SK-N-SH treated with all-trans-retinoic acid at 6 μM for 48 hours (cell line): Measurements from ENCODE around the gene FSD2.
"Not testable (repeated sequence)": the region's sequence is repeated elsewhere in the genome, so short reads cannot be mapped to it uniquely, and the experiment has no call there.

Experiments
- ATAC-seq: fragments of 200-7000 bp; cut with Tn5 transposase; 3 replicates; pipeline ENCODE4 v1.9.1; 2020; ENCODE audit warnings: mild to moderate bottlenecking, moderate library complexity
- BACH2 ChIP-seq: fragments of 250-450 bp; sonication (Bioruptor Pico); IDR thresholded peaks from 2 replicates; pipeline ENCODE4 v1.9.0; 2021; ENCODE audit warnings: mild to moderate bottlenecking, borderline replicate concordance
- CSRNP3 ChIP-seq: fragments of 250-450 bp; sonication (Bioruptor Pico); IDR thresholded peaks from 2 replicates; pipeline ENCODE4 v1.5.1; 2021; ENCODE audit warnings: mild to moderate bottlenecking, moderate library complexity
- ESRRG ChIP-seq: fragments of 250-450 bp; sonication (Bioruptor Pico); IDR thresholded peaks from 2 replicates; pipeline ENCODE4 v1.6.1; 2021; ENCODE audit warnings: mild to moderate bottlenecking
- GLIS3 ChIP-seq: fragments of 250-450 bp; sonication (Bioruptor Pico); IDR thresholded peaks from 2 replicates; pipeline ENCODE4 v1.5.0; 2020; ENCODE audit warnings: mild to moderate bottlenecking, moderate library complexity
- OSR1 ChIP-seq: fragments of 250-450 bp; sonication (Bioruptor Pico); IDR thresholded peaks from 2 replicates; pipeline ENCODE4 v1.8.0; 2022; ENCODE audit warnings: moderate library complexity, mild to moderate bottlenecking, inconsistent platforms
- PATZ1 ChIP-seq: fragments of 250-450 bp; sonication (Bioruptor Pico); IDR thresholded peaks from 2 replicates; pipeline ENCODE4 v1.8.0; 2020; ENCODE audit warnings: mild to moderate bottlenecking, moderate library complexity, borderline replicate concordance
- POU6F1 ChIP-seq: fragments of 250-450 bp; sonication (Bioruptor Pico); IDR thresholded peaks from 2 replicates; pipeline ENCODE4 v1.8.0; 2021; ENCODE audit warnings: low read depth, mild to moderate bottlenecking, moderate library complexity, borderline replicate concordance
- PPARA ChIP-seq: fragments of 250-450 bp; sonication (Bioruptor Pico); IDR thresholded peaks from 2 replicates; pipeline ENCODE4 v1.5.0; 2020; ENCODE audit warnings: mild to moderate bottlenecking, borderline replicate concordance
- RARB ChIP-seq: fragments of 250-450 bp; sonication (Bioruptor Pico); IDR thresholded peaks from 2 replicates; pipeline ENCODE4 v1.8.0; 2021; ENCODE audit warnings: mild to moderate bottlenecking, moderate library complexity
- SNAI2 ChIP-seq: fragments of 250-450 bp; sonication (Bioruptor Pico); IDR thresholded peaks from 2 replicates; pipeline ENCODE4 v1.5.0; 2020; ENCODE audit warnings: mild to moderate bottlenecking, moderate library complexity
- TCF4 ChIP-seq: fragments of 250-450 bp; sonication (Bioruptor Pico); IDR thresholded peaks from 2 replicates; pipeline ENCODE4 v1.8.0; 2021; ENCODE audit warnings: mild to moderate bottlenecking, moderate library complexity, borderline replicate concordance
- TSHZ2 ChIP-seq: fragments of 250-450 bp; sonication (Bioruptor Pico); IDR thresholded peaks from 2 replicates; pipeline ENCODE4 v1.5.0; 2020; ENCODE audit warnings: mild to moderate bottlenecking, moderate library complexity
- ZC3H10 ChIP-seq: fragments of 250-450 bp; sonication (Bioruptor Pico); IDR thresholded peaks from 2 replicates; pipeline ENCODE4 v1.5.1; 2021; ENCODE audit warnings: mild to moderate bottlenecking, moderate library complexity
- ZFP3 ChIP-seq: fragments of 250-450 bp; sonication (Bioruptor Pico); IDR thresholded peaks from 2 replicates; pipeline ENCODE4 v1.5.0; 2020; ENCODE audit warnings: mild to moderate bottlenecking, moderate library complexity
- ZFP30 ChIP-seq: fragments of 450-650 bp; formaldehyde crosslinking; IDR thresholded peaks from 2 replicates; pipeline ENCODE4 v1.5.0; 2022; ENCODE audit warnings: mild to moderate bottlenecking, moderate library complexity
- ZNF565 ChIP-seq: fragments of 450-650 bp; formaldehyde crosslinking; conservative IDR thresholded peaks from 2 replicates; pipeline ENCODE4 v1.5.0; 2020; ENCODE audit warnings: low read depth, mild to moderate bottlenecking, moderate library complexity
- ZNF70 ChIP-seq: fragments of 450-650 bp; formaldehyde crosslinking; IDR thresholded peaks from 2 replicates; pipeline ENCODE4 v1.5.0; 2020; ENCODE audit warnings: mild to moderate bottlenecking, moderate library complexity
- ZNF8 ChIP-seq: fragments of 450-650 bp; formaldehyde crosslinking; IDR thresholded peaks from 2 replicates; pipeline ENCODE4 v1.5.0; 2020; ENCODE audit warnings: mild to moderate bottlenecking, moderate library complexity

Gene FSD2

GRCh38 chr15:82767163-82767829, 38.6 kb downstream of the FSD2 start:
- ATAC-seq = no peak
- TF ChIP-seq ZNF8 (CRISPR knock-in tag) (no peak), TCF4 (no peak)

- not testable (repeated sequence) for ATAC-seq
Measured at GRCh38 chr15:82766201-82766600, 39.7 kb downstream of the FSD2 start.

- TF ChIP-seq ZNF8 (CRISPR knock-in tag) (no peak), TSHZ2 (CRISPR knock-in tag) (no peak)
- no peak for ATAC-seq
Measured at GRCh38 chr15:82764740-82765139, 41.1 kb downstream of the FSD2 start.

- TF ChIP-seq ZC3H10 (no peak), PPARA (CRISPR knock-in tag) (no peak), BACH2 (CRISPR knock-in tag) (no peak), OSR1 (CRISPR knock-in tag) (no peak), ZFP3 (CRISPR knock-in tag) (no peak), GLIS3 (CRISPR knock-in tag) (no peak), TSHZ2 (CRISPR knock-in tag) (no peak), PATZ1 (CRISPR knock-in tag) (no peak), RARB (CRISPR knock-in tag) (no peak), TCF4 (no peak), SNAI2 (CRISPR knock-in tag) (no peak), ZNF565 (CRISPR knock-in tag) (no peak), ESRRG (no peak), ZFP30 (CRISPR knock-in tag) (no peak)
- ATAC-seq = no peak
Measured at GRCh38 chr15:82764117-82764490, 41.8 kb downstream of the FSD2 start.

GRCh38 chr15:82763361-82764116, 42.3 kb downstream of the FSD2 start:
- TF ChIP-seq ZFP3 (CRISPR knock-in tag) (no peak), POU6F1 (CRISPR knock-in tag) (no peak), SNAI2 (CRISPR knock-in tag) (no peak), ZNF8 (CRISPR knock-in tag) (no peak), CSRNP3 (CRISPR knock-in tag) (no peak), PPARA (CRISPR knock-in tag) (no peak), GLIS3 (CRISPR knock-in tag) (no peak), ZFP30 (CRISPR knock-in tag) (no peak), RARB (CRISPR knock-in tag) (no peak), ZNF70 (CRISPR knock-in tag) (no peak), TSHZ2 (CRISPR knock-in tag) (no peak), ZNF565 (CRISPR knock-in tag) (no peak)
- ATAC-seq = no peak
